ENCODE results near the gene DDX41. TPM values are rescaled to one million over a fixed set of nuclear protein-coding genes. Genes with fewer than 3 reads are reported as not detected.
"Not testable (repeated sequence)": the region's sequence is repeated elsewhere in the genome, so short reads cannot be mapped to it uniquely, and the experiment has no call there.

The DDX41 gene
- 70.1 TPM for polyA plus RNA-seq (2013, experiment 1 of 2; ENCODE audit: insufficient read length)
- 69.3 TPM for polyA plus RNA-seq (2013, experiment 2 of 2; ENCODE audit: insufficient read length)

GRCh38 chr5:177516601-177517568, at the start of gene DDX41:
Gene DDX41 (minus strand): TSS chr5:177516961. CDS start chr5:177516945, 16 bp downstream.
- peak; percentile 99 for DNase-seq

GRCh38 chr5:177565046-177565445, 48.3 kb upstream of the DDX41 start:
- DNase-seq: no peak

- DNase-seq: not testable (repeated sequence)
Measured at GRCh38 chr5:177559446-177559941, 42.7 kb upstream of the DDX41 start.

GRCh38 chr5:177557796-177558195, 41.0 kb upstream of the DDX41 start:
- DNase-seq: no peak

GRCh38 chr5:177557041-177557647, 40.4 kb upstream of the DDX41 start:
- DNase-seq: no peak

- no peak for DNase-seq
Measured at GRCh38 chr5:177555665-177556064, 38.9 kb upstream of the DDX41 start.

- DNase-seq: no peak
Measured at GRCh38 chr5:177555228-177555627, 38.5 kb upstream of the DDX41 start.

GRCh38 chr5:177554474-177555111, 37.8 kb upstream of the DDX41 start, which contains the start of gene FAM193B:
Gene FAM193B (minus strand): TSS chr5:177554563. CDS start chr5:177554458, 105 bp downstream.
- peak; percentile 92 for DNase-seq

GRCh38 chr5:177553671-177554429, 37.1 kb upstream of the DDX41 start:
- DNase-seq: no peak

GRCh38 chr5:177552839-177553455, 36.2 kb upstream of the DDX41 start:
- no peak for DNase-seq

GRCh38 chr5:177550122-177550521, 33.4 kb upstream of the DDX41 start:
- no peak for DNase-seq

- no peak for DNase-seq
Measured at GRCh38 chr5:177548495-177548894, 31.7 kb upstream of the DDX41 start.

- no peak for DNase-seq
Measured at GRCh38 chr5:177547736-177548135, 31.0 kb upstream of the DDX41 start.

- DNase-seq: peak; percentile 98
Measured at GRCh38 chr5:177546258-177546741, 29.5 kb upstream of the DDX41 start.

- DNase-seq: peak; percentile 91
Measured at GRCh38 chr5:177545487-177546257, 28.9 kb upstream of the DDX41 start.

GRCh38 chr5:177542816-177543465, 26.2 kb upstream of the DDX41 start:
- no peak for DNase-seq

- DNase-seq: no peak
Measured at GRCh38 chr5:177540438-177540837, 23.7 kb upstream of the DDX41 start.

GRCh38 chr5:177539411-177539810, 22.6 kb upstream of the DDX41 start:
- DNase-seq: peak; percentile 67

- DNase-seq: no peak
Measured at GRCh38 chr5:177538876-177539275, 22.1 kb upstream of the DDX41 start.

Data from fibroblast of skin of abdomen (primary cell).